Liver (tissue), 2 donors: ENCODE data around the gene ACSL3.

ENCODE experiments used
- CTCF ChIP-seq: fragments of 150-350 bp; IDR thresholded peaks from 2 replicates; pipeline ENCODE4 v1.5.1; 2017; ENCODE audit warnings: improper control_type of control experiment, low read depth, low read length; ENCODE audit not compliant: missing input control
- FOXA1 ChIP-seq: IDR thresholded peaks from 2 replicates; pipeline ENCODE4 v1.6.1; 2016; ENCODE audit warnings: antibody characterized with exemption
- donor health status: healthy.

- no peak for TF ChIP-seq CTCF
- no peak for TF ChIP-seq FOXA1
Observed at GRCh38 chr2:222909286-222909685, 48.5 kb downstream of the ACSL3 start.
